Peyer's patch (tissue), 4 donors: ENCODE measurements around the gene DDR2. TPM values are rescaled to one million over a fixed set of nuclear protein-coding genes. Genes with fewer than 3 reads are reported as not detected.

ENCODE experiments used
- DNase-seq, 3 donors: peaks; one replicate each; pipeline ENCODE4 v3.0.0-alpha.2; 2017 to 2019
- H3K27ac ChIP-seq, 4 donors: fragments of 200-600 bp; sonication (generic); one replicate each; pipeline ENCODE4 v1.5.1; 2016 to 2019
- H3K27me3 ChIP-seq, 2 donors: fragments of 200-600 bp; sonication (generic); one replicate each; pipeline ENCODE4 v1.5.1; 2019
- H3K36me3 ChIP-seq, 3 donors: fragments of 200-600 bp; sonication (generic); one replicate each; pipeline ENCODE4 v1.5.1; 2016 to 2019
- H3K4me1 ChIP-seq, 4 donors: fragments of 200-600 bp; sonication (generic); one replicate each; pipeline ENCODE4 v1.5.1; 2016 to 2019
- H3K4me3 ChIP-seq, 4 donors: fragments of 200-600 bp; sonication (generic); 1 replicate in 3 of 4; 2 replicates in 1 of 4; pipeline ENCODE4 v1.5.1; 2016 to 2019; ENCODE audit warnings: mild to moderate bottlenecking in 1 of 4
- H3K9me3 ChIP-seq, 4 donors: fragments of 200-600 bp; sonication (generic); one replicate each; pipeline ENCODE4 v1.5.1; 2016 to 2019; ENCODE audit warnings: mild to moderate bottlenecking in 1 of 4
- CTCF ChIP-seq, 6 experiments: fragments of 450-650 bp in 4 of 6; fragments of 200-600 bp in 2 of 6; sonication (generic) in 1 of 6; IDR thresholded peaks; one replicate each; pipeline ENCODE4 v1.5.1; 2017 to 2019; ENCODE audit warnings: antibody characterized with exemption in 6 of 6, mild to moderate bottlenecking in 3 of 6, moderate library complexity in 1 of 6
- POLR2A ChIP-seq, 2 donors: fragments of 450-650 bp; IDR thresholded peaks; one replicate each; pipeline ENCODE4 v1.5.1; 2017; ENCODE audit warnings: antibody characterized with exemption in 2 of 2, mild to moderate bottlenecking in 2 of 2, moderate library complexity in 2 of 2
- total RNA-seq, 4 donors: library from RNA; depleted of rRNA; stranded (reverse); fragments of >200 nt; gene quantifications; one replicate each; pipeline ENCODE4 v1.1.0, GENCODE V29; 2016

Gene DDR2
- total RNA-seq, 4 donors from 2014 or later: 14.9 to 112 (median 37.2) TPM

- H3K4me1 ChIP-seq: no peaks in the 10 kb centered on the region
- no peak overlapping the region for H3K4me3 ChIP-seq
- no peak overlapping the region for H3K27ac ChIP-seq
- no peak for DNase-seq
- H3K27me3 ChIP-seq: no peaks in the 10 kb centered on the region
- no peaks in the 10 kb centered on the region for H3K36me3 ChIP-seq
- no peaks in the 10 kb centered on the region for H3K9me3 ChIP-seq
- TF ChIP-seq POLR2A (IDR thresholded peaks at IDR 0.05) (no peak), CTCF (IDR thresholded peaks at IDR 0.05) (no peak)
Measured at GRCh38 chr1:162639718-162640117, 7.5 kb downstream of the DDR2 start.

- H3K36me3 ChIP-seq: no peaks in the 10 kb centered on the region
- TF ChIP-seq POLR2A (IDR thresholded peaks at IDR 0.05) (no peak), CTCF (IDR thresholded peaks at IDR 0.05) (no peak)
- no peak overlapping the region for H3K4me3 ChIP-seq
- H3K27me3 ChIP-seq: no peaks in the 10 kb centered on the region
- no peaks in the 10 kb centered on the region for H3K9me3 ChIP-seq
- H3K27ac ChIP-seq: no peak overlapping the region
- no peak for DNase-seq
- no peaks in the 10 kb centered on the region for H3K4me1 ChIP-seq
Measured at GRCh38 chr1:162641114-162641513, 8.8 kb downstream of the DDR2 start.

- no peaks in the 10 kb centered on the region for H3K27me3 ChIP-seq
- no peak for TF ChIP-seq CTCF (IDR thresholded peaks at IDR 0.05)
- no peak for TF ChIP-seq POLR2A (IDR thresholded peaks at IDR 0.05)
- DNase-seq: no peak
- no peaks in the 10 kb centered on the region for H3K9me3 ChIP-seq
- no peaks in the 10 kb centered on the region for H3K4me1 ChIP-seq
- H3K4me3 ChIP-seq: no peak overlapping the region
- H3K36me3 ChIP-seq: no peaks in the 10 kb centered on the region
- H3K27ac ChIP-seq: no peak overlapping the region
Measured at GRCh38 chr1:162644986-162645314, 12.7 kb downstream of the DDR2 start.

GRCh38 chr1:162645666-162646065 is 13.4 kb downstream of the DDR2 start:
- Histone ChIP-seq H3K4me1 (no peaks in the 10 kb centered on the region), H3K9me3 (no peaks in the 10 kb centered on the region), H3K4me3 (no peak overlapping the region), H3K36me3 (no peaks in the 10 kb centered on the region), H3K27ac (no peak overlapping the region), H3K27me3 (no peaks in the 10 kb centered on the region)
- TF ChIP-seq CTCF (IDR thresholded peaks at IDR 0.05) (no peak), POLR2A (IDR thresholded peaks at IDR 0.05) (no peak)
- no peak for DNase-seq

- no peak for DNase-seq
Measured at GRCh38 chr1:162649583-162649982, 17.3 kb downstream of the DDR2 start.

More at GRCh38 chr1:162649583-162649982, 17.3 kb downstream of the DDR2 start:
- Histone ChIP-seq H3K4me3 (no peak overlapping the region), H3K36me3 (no peaks in the 10 kb centered on the region), H3K27me3 (no peaks in the 10 kb centered on the region), H3K4me1 (no peaks in the 10 kb centered on the region), H3K27ac (no peak overlapping the region), H3K9me3 (no peaks in the 10 kb centered on the region)
- TF ChIP-seq POLR2A (IDR thresholded peaks at IDR 0.05) (no peak), CTCF (IDR thresholded peaks at IDR 0.05) (no peak)
